GM18526 (cell line): ENCODE measurements around the gene PSME4.

ENCODE experiments used
- POLR2A ChIP-seq: IDR thresholded peaks from 3 replicates; pipeline ENCODE4 v1.6.1; 2011; ENCODE audit not compliant: insufficient read length; ENCODE audit errors: extremely low read depth

Gene PSME4

DNA sequence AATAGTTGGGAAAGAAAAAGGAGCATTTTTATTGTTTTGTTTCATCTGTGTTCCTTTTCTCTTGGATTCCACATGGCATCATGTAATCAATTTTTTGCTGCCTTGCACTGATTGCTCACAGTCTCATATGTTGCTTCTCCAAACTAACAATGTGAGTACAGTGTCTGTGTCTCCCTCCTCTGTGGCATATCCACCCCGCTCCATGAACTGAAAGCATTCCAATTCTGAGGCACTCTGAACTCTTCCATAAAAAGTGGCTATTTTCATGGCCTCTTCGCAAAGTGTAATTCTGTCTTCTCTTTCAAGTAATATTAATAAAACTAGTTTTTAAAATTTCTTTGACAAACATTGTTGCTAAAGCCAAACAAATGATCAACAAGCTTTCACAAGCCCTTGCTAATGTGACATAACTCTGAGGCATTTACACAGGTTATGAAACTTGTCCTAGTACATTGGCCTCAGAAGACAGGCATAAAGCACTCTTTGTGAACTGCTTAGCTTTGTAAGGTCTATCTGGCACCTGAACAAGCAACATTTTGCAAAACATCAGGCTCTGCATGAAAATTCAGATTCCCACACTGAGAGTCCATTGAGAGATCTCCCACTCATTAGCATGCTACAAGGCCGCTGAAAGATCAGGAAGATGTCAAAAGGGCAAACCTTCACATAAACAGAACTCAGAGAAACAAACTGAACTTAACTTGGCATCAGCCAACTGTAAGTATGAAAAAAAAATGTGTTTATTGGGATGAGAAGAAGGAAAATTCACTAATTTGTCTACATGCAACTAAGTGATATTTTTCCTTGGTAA lies 144.0 kb downstream of the PSME4 start:
- no peak for TF ChIP-seq POLR2A

DNA sequence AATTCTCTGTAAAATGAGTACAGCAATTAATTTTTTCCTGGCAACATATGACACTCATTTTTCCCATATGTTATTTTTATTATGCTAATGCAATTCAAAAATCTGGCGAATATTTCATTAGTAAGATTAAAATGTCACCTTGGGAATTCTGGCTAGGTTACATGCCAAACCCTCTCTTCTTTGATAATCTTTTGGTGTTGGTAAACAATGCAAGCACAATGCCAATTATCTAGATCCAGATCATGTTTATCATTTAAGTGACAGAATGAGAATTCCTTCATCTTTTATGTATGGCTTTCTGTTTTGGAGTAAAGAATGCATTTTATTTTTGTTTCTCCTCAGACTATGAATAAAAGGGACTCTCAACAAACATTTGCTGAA lies 144.8 kb downstream of the PSME4 start:
- TF ChIP-seq POLR2A = no peak

DNA sequence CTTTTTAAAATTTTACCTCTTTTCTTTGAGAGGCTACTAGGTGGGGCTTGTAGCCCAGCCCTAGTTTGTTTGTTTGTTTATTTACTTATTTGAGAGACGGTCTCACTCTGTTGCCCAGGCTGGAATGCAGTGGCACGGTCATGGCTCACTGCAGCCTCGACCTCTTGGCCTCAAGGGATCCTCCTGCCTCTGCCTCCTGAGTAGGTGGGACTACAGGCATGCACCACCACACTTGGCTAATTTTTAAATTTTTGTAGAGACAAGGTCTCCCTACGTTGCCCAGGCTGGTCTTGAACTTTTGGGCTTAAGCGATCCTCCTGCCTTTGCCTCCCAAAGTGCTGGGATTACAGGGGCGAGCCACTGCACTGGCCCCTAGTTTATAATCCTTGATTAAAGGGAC lies 149.0 kb downstream of the PSME4 start:
- TF ChIP-seq POLR2A = no peak

DNA sequence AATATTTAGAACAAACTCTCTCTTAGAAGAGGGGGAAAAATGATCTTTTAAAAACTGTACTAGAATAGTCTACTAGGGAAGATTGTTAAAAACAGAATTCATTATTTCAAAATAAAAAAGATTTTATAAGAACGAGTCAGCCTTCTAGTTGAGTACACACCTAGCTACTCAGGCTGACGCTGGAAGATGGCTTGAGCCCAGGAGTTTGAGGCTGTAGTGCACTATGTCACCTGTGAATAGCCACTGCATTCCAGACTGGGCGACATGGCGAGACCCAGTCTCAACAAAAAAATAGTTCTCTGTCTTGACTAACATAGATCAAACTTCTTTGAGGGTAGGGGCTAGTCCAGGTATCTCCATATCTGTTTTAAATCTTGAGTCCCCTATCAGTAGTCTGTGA lies 150.1 kb downstream of the PSME4 start:
- TF ChIP-seq POLR2A = no peak

DNA sequence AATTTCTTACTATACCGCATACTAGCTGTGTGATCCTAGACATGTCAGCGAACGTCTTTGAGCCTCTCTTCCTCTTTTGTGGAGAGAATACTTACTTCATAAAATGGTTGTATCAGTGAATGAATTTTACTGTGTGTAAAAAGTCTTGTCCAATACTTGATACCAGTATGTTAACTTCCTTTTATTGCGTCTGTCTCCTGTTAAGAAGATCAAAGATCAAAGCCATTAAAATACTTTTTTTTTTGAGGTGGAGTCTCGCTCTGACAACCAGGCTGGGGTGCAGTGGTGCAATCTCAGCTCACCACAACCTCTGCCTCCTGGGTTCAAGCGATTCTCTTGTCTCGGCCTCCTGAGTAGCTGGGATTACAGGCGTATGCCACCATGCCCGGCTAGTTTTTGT lies 150.7 kb downstream of the PSME4 start:
- TF ChIP-seq POLR2A = no peak

DNA sequence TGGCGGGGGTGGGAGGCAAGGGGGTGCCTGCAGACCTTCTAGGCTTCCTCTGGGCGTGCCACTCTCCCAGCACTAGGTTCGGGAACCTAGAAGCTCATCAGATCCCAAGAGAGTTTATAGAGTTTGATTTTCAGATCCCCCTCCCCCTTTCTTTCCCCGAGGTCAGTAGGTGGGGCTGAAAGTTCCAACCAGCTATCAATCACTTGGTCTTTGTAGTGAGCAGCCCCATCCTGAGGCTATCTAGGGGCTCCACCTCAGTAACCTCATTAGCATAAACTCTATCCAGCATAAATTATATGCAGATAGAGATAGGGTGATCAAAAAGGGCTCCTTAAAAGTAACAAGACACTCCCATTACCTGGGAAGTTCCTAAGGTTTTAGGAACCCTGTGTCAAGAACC lies 151.2 kb downstream of the PSME4 start:
- TF ChIP-seq POLR2A = no peak

DNA sequence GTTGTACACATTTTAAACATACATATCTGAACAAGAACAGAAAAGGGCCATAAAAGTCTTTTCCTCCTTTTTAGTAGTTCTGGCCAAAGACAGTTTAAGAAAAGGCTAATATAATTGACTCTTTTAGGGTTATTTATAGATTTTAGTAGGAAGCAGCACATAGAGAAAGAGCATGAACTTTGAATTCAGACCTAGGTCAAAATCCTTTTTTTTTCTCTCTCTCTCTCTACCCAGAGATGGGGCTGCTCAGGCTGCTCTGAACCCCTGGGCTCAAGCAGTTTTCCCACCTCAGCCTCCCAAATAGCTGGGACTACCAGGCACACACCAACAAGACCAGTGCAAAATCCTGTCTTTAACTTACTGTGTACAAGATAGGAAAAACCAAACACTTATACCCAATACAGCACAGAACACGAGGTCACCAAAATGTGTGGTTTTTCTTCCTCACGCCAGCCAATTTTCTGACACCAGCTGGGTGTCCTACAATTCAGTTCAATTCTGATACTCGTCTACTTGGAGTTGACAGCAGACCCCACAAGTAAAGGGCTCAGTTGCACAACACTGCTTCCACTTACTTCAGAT lies 151.8 kb downstream of the PSME4 start:
- TF ChIP-seq POLR2A = no peak
